Measurements from ENCODE around the gene MACF1.
"Not testable (repeated sequence)": the region's sequence is repeated elsewhere in the genome, so short reads cannot be mapped to it uniquely, and the experiment has no call there.

Gene MACF1

GRCh38 chr1:39178541-39179431 is 25.7 kb upstream of the MACF1 start:
- DNase-seq = no peak

DNA sequence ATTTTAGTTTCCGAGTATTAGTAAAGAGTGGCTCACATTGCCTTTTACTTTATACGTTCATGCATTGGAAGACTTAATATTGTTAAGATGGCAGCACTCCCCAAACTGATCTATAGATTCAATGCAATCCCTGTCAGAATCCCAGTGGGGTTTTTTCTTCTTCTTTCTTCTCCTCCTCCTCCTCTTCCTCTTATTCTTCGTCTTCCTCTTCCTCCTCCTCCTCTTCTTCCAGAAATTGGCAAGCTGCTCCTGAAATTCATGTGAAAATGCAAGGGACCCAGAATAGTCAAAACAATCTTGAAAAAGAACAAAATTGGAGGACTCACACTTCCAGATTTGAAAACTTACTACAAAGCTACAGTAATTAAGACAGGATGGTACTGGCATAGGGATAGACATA is 23.2 kb upstream of the MACF1 start:
- no peak for DNase-seq

DNA sequence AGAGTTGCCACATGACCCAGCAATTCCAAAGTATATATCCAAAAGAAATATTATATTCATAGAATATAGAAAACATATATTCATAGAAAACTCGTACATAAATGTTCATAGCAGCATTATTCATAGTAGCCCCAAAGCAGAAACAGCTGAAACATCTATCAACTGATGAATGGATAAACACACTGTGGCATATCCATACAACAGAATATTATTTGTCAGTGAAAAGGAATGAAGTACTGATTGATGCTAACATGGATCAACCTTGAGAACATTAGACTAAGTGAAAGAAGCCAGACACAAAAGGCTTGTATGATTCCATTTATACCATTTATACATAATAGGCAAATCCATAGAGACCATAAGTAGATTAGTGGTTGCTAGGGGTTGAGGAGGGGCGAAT is 21.7 kb upstream of the MACF1 start:
- no peak for DNase-seq

DNA sequence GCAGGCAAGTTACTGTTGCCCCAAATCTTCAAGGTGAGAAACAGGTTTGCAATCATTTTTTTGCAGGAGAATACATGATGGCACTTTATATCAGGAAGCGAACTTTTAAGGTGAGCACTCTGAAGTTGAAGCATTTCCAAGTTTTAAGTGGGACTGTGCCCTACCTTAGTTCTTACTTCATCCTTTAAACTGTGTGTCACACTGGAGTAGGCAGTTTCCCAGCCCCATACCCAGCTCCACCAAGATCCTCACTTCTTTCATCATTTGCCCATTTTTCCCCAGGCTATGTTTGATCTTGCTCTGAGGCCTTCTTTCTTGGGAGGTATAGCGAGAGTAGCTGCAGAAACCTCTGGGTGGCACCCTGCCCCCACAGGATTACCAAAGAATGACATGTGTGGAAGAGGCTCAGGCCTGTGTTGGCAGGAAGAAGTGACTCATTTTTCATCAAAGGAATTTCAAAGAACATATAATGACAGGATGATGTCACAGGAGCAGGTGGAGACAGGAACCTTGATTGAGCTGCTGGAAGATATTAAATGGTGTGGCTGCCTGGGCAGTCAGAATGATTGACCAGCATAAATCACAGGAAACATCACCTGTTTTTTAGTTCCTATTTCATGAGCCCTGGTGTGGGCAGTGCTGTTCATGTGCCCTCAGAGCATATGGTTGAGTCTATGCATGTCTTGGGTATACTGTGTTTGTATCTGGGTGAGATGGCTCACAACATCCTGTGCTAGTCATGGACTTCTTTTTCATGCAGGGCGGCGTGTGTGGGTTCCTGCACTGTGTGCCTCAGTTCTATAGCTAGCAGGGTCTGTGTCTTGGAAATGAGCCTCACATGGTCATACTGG is 20.8 kb upstream of the MACF1 start:
- no peak for DNase-seq

GRCh38 chr1:39184354-39184818 is 20.1 kb upstream of the MACF1 start:
- DNase-seq = no peak

GRCh38 chr1:39187275-39188046 is 17.0 kb upstream of the MACF1 start:
- DNase-seq = no peak

- no peak for DNase-seq
Observed at GRCh38 chr1:39189592-39190041, 14.9 kb upstream of the MACF1 start.

DNA sequence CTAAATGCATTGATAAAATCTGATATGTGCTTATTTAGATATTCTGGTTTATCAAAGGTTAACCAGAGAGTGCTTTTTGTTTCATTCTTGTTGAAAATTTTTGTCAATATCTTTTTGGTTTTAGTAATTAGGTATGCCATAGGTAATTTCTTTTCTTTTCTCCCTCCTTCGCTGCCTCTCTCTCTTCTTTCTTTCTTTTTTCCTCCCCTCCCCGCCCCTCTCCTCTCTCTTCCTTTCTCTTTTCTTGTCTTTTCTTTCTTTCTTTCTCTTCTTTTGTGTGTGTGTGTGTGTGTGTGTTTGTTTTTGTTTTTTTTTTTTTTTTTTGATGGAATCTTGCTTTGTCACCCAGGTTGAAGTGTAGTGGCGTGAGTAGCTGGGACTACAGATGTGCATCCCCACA is 14.4 kb upstream of the MACF1 start:
- no peak for DNase-seq

- no peak for DNase-seq
Observed at GRCh38 chr1:39194398-39195051, 10.0 kb upstream of the MACF1 start.

GRCh38 chr1:39195166-39196111 is 9.1 kb upstream of the MACF1 start:
- DNase-seq = no peak

- DNase-seq = no peak
Observed at GRCh38 chr1:39196244-39197215, 8.0 kb upstream of the MACF1 start.

- DNase-seq = no peak
Observed at GRCh38 chr1:39199593-39199992, 4.9 kb upstream of the MACF1 start.

DNA sequence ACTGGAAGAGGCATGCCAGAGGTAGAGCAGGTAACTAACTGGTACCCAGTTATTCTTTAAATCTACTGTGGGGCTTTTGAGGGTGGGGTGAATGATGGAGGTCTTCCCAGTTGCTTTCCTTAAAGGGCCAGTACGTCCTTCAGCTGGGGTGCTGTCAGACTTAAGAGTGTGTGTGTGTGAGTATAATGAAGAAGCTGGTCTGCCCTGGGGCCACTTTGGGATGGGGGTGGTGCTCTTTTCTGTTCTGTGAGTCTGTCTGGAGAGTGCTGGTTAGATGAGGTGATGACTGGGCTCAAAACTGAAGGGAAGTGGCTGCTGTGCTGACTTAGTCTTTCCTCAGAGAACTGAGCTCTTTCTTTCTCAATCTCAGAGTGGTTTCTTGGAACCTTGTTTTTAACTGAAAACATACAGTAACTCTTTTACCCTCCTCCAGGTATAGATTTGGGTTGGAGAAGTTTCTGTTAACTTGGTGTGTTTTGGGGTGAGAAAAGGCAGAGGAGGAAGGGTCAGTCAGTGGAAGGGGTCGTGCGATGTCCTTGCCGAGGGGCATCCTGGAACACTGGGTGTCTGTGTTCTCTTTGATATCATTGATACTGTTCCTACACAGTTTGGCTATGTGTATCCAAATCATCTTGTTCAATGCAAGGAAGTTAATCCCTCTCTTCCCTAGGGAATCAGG is 746 bp downstream of the MACF1 start:
- DNase-seq = no peak

DNA sequence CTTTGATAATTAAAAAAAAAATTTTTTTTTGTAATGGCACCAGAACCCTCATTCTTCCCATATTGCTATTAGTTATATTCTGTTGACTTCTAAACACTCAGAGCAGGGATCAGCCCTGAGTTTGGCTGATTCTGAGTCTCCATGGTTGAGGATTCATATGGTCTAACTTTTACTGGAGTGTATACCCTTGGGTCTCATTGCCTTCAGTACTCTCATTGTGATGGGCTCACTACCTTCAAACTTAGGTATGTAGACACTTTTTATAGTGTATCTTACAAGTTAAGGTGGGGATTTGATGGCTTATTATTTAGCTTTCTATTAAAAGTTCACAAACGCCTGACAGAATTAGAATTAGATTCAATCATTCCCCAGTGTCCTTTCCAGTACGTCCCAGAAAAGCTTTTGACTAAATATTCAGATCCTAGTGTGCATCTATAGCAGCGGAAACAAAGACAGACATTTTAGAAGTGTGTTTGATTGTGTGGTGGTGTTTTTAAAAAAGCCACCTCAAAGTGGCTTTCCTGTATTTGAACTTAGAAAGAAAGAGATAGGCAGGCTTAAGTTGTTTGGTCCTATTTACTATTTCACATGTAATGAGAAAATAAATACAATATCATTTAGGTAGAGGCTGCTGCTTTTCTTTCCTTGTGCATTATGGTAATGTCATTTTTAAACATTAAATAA is 1.4 kb downstream of the MACF1 start:
- no peak for DNase-seq

- not testable (repeated sequence) for DNase-seq
Observed at GRCh38 chr1:39208360-39208759, 3.9 kb downstream of the MACF1 start.

DNA sequence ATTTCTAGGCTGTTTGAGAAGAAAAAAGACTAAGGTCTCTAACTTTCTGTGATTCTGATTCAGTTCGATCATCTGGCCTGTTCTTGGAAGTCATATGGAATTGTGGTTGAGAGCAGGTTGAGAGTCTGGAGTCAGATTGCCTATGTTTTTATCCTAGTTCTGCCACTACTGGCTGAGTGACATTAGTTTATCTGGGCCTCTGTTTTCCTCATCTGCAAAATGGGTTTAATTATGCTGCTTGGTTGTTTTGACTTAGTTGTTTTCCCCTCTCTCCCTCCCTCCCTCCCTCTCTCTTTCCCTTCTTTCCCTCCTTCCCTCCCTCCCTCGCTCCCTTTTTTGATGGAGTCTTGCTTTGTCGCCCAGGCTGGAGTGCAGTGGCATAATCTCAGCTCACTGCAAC is 6.2 kb downstream of the MACF1 start:
- DNase-seq = no peak

- no peak for DNase-seq
Observed at GRCh38 chr1:39212499-39212898, 8.0 kb downstream of the MACF1 start.

- DNase-seq = no peak
Observed at GRCh38 chr1:39213511-39214002, 9.1 kb downstream of the MACF1 start.
